Mammary epithelial cell (primary cell): Measurements from ENCODE around the gene TMEM59L.

ENCODE experiments used
- EZH2 ChIP-seq: IDR thresholded peaks from 2 replicates; pipeline ENCODE4 v1.6.1; 2012; ENCODE audit warnings: low read length, inconsistent platforms, borderline replicate concordance
- TF ChIP-seq, protein P1 (sequence below), 2 donors: IDR thresholded peaks in 1 of 2; conservative IDR thresholded peaks in 1 of 2; 2 replicates each; pipeline ENCODE4 v1.5.1; 2011 to 2012; ENCODE audit warnings: inconsistent platforms in 2 of 2, low read length in 2 of 2, mild to moderate bottlenecking in 2 of 2, control low read depth in 1 of 2, low read depth in 1 of 2; ENCODE audit not compliant: insufficient read depth in 1 of 2; ENCODE audit errors: extremely low read depth in 1 of 2

- TF ChIP-seq, protein P1, sequence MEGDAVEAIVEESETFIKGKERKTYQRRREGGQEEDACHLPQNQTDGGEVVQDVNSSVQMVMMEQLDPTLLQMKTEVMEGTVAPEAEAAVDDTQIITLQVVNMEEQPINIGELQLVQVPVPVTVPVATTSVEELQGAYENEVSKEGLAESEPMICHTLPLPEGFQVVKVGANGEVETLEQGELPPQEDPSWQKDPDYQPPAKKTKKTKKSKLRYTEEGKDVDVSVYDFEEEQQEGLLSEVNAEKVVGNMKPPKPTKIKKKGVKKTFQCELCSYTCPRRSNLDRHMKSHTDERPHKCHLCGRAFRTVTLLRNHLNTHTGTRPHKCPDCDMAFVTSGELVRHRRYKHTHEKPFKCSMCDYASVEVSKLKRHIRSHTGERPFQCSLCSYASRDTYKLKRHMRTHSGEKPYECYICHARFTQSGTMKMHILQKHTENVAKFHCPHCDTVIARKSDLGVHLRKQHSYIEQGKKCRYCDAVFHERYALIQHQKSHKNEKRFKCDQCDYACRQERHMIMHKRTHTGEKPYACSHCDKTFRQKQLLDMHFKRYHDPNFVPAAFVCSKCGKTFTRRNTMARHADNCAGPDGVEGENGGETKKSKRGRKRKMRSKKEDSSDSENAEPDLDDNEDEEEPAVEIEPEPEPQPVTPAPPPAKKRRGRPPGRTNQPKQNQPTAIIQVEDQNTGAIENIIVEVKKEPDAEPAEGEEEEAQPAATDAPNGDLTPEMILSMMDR (conservative IDR thresholded peaks at IDR 0.05 in 1 of 2, IDR thresholded peaks at IDR 0.05 in 1 of 2; ENCODE audit: extremely low read depth in 1 of 2, insufficient read depth in 1 of 2, low read depth in 1 of 2, low read length in 2 of 2), result no peak
- no peak for TF ChIP-seq EZH2
Observed at GRCh38 chr19:18587561-18587960, 25.1 kb upstream of the TMEM59L start.
